Ovary (tissue), 10 donors: ENCODE results near the gene OR13C2. TPM values are rescaled to one million over a fixed set of nuclear protein-coding genes. Genes with fewer than 3 reads are reported as not detected.
"Not testable (repeated sequence)": the region's sequence is repeated elsewhere in the genome, so short reads cannot be mapped to it uniquely, and the experiment has no call there.

ENCODE experiments used
- DNase-seq, 5 donors: peaks; one replicate each; pipeline ENCODE4 v3.0.0-alpha.2; 2019 to 2020
- H3K27ac ChIP-seq, 2 donors: fragments of 200-600 bp; one replicate each; pipeline versions ENCODE4 v1.5.1 to v1.8.0; 2019 to 2022
- H3K27me3 ChIP-seq: fragments of 200-600 bp; one replicate; pipeline ENCODE4 v1.8.0; 2022
- H3K36me3 ChIP-seq: fragments of 200-600 bp; sonication (generic); one replicate; pipeline ENCODE4 v1.5.1; 2019
- H3K4me1 ChIP-seq: one replicate; pipeline ENCODE4 v1.8.1; 2013; ENCODE audit warnings: mild to moderate bottlenecking, moderate library complexity; ENCODE audit not compliant: insufficient read depth
- H3K4me3 ChIP-seq: fragments of 200-600 bp; sonication (generic); one replicate; pipeline ENCODE4 v1.5.1; 2017
- H3K9me3 ChIP-seq, 2 donors: fragments of 200-600 bp in 1 of 2; sonication (generic) in 1 of 2; one replicate each; pipeline versions ENCODE4 v1.5.1 to v1.8.1; 2013 to 2019; ENCODE audit warnings: mild to moderate bottlenecking in 1 of 2, moderate library complexity in 1 of 2
- EP300 ChIP-seq: sonication (generic); formaldehyde crosslinking; IDR thresholded peaks from one replicate; pipeline ENCODE4 v1.6.1; 2017; ENCODE audit warnings: antibody characterized with exemption
- POLR2A ChIP-seq: fragments of 450-650 bp; IDR thresholded peaks from one replicate; pipeline ENCODE4 v1.6.1; 2017; ENCODE audit warnings: antibody characterized with exemption, mild to moderate bottlenecking, moderate library complexity
- WGBS, 3 donors: extraction: QIAGEN DNeasy Blood & Tissue Kit in 1 of 3; methylation state at CpG; one replicate each; pipeline versions ENCODE4 v1.1.5 to v1.1.7; 2013 to 2017; 5-methylcytosine and 5-hydroxymethylcytosine counted together
- intact Hi-C, 4 donors: fragments of 100-400 bp; cut with DNase I; formaldehyde crosslinking; loops; one replicate each; pipeline versions ENCODE4 v1.11.0 to v1.15.1; 2022 to 2023
- long read RNA-seq, 3 donors: library from polyadenylated mRNA in 2 of 3; unstranded in 2 of 3; transcript quantifications; one replicate each; pipeline ENCODE4 v2.0.0 and lab custom pipeline, GENCODE V29; 2021 to 2026
- polyA plus RNA-seq, 2 donors: library from polyadenylated mRNA; stranded (reverse); fragments of 200-250 nt in 1 of 2; fragments of 350-450 nt in 1 of 2; fragmentation: Illumina TruSeq in 1 of 2; extraction: RNeasy Lipid Tissue Mini Kit (QIAGEN cat#74804) in 1 of 2; gene quantifications; one replicate each; pipeline ENCODE4 v1.2.3, GENCODE V29; 2013 to 2014
- total RNA-seq, 7 donors: library from RNA; depleted of rRNA in 2 of 7; stranded (reverse); fragments of >200 nt in 2 of 7; fragmentation: NEBNext Ultra II Directional in 3 of 7; extraction: Animal tissue kit (Norgen Biotek cat#: 25700) in 3 of 7; gene quantifications; one replicate each; pipeline versions ENCODE4 v1.1.0 to v1.2.4, GENCODE V29; 2016 to 2023
- TF ChIP-seq, protein P1 (sequence below), 3 donors: fragments of 450-650 bp in 2 of 3; fragments of 200-600 bp in 1 of 3; IDR thresholded peaks; one replicate each; pipeline versions ENCODE4 v1.5.1 to v1.8.0; 2016 to 2022; ENCODE audit warnings: antibody characterized with exemption in 3 of 3, mild to moderate bottlenecking in 1 of 3
- donor health status: DM: no; HTN: no; CAD: no; lungs with moderate emphysema.
- donor health status: DM: no; HTN: no; CAD: no.
- donor health status: Bipolar disorder and iron deficiency.
- donor health status: DM: yes; HTN: yes; CAD: no.
- donor health status: DM: no; HTN: no; CAD: no.
- donor health status: DM: yes; HTN: yes; CAD: no.

The OR13C2 gene, protein sequence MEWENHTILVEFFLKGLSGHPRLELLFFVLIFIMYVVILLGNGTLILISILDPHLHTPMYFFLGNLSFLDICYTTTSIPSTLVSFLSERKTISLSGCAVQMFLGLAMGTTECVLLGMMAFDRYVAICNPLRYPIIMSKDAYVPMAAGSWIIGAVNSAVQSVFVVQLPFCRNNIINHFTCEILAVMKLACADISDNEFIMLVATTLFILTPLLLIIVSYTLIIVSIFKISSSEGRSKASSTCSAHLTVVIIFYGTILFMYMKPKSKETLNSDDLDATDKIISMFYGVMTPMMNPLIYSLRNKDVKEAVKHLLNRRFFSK
- total RNA-seq (not detected), polyA plus RNA-seq (not detected)
- long read RNA-seq, donor 1, result 0 reads
- long read RNA-seq, donor 2, partial matches to known transcripts, result 0 of 1 reads
- long read RNA-seq, donor 2, other reads (novel, unspliced or antisense), result 0 of 1 reads
- long read RNA-seq, donor 3, result 0 reads

GRCh38 chr9:104605527-104605926, at the start of gene OR13C2:
TSS of gene OR13C2 (minus strand) at chr9:104605627. CDS start at chr9:104605627, 0 bp downstream.
- H3K27me3 ChIP-seq, intact Hi-C loops: not testable (repeated sequence)

GRCh38 chr9:104635456-104635855, 30.0 kb upstream of the OR13C2 start:
- Histone ChIP-seq H3K4me3 (no peak overlapping the region), H3K9me3 (no peaks in the 10 kb centered on the region), H3K4me1 (no peaks in the 10 kb centered on the region), H3K27ac (no peak overlapping the region), H3K36me3 (no peaks in the 10 kb centered on the region), H3K27me3 (no peaks in the 10 kb centered on the region)
- no peak for DNase-seq
- intact Hi-C loops, result no loop called here
- TF ChIP-seq, protein P1, sequence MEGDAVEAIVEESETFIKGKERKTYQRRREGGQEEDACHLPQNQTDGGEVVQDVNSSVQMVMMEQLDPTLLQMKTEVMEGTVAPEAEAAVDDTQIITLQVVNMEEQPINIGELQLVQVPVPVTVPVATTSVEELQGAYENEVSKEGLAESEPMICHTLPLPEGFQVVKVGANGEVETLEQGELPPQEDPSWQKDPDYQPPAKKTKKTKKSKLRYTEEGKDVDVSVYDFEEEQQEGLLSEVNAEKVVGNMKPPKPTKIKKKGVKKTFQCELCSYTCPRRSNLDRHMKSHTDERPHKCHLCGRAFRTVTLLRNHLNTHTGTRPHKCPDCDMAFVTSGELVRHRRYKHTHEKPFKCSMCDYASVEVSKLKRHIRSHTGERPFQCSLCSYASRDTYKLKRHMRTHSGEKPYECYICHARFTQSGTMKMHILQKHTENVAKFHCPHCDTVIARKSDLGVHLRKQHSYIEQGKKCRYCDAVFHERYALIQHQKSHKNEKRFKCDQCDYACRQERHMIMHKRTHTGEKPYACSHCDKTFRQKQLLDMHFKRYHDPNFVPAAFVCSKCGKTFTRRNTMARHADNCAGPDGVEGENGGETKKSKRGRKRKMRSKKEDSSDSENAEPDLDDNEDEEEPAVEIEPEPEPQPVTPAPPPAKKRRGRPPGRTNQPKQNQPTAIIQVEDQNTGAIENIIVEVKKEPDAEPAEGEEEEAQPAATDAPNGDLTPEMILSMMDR (IDR thresholded peaks at IDR 0.05), result no peak
- TF ChIP-seq POLR2A (no peak), EP300 (no peak)

More at GRCh38 chr9:104605527-104605926, at the start of gene OR13C2:
- H3K4me3 ChIP-seq, H3K4me1 ChIP-seq, DNase-seq, H3K9me3 ChIP-seq, H3K27ac ChIP-seq, H3K36me3 ChIP-seq: not testable (repeated sequence)
- WGBS, 3 donors, result 63 to 75% (median 65%) methylated on average over 1 of the region's 1 CpG

DNA sequence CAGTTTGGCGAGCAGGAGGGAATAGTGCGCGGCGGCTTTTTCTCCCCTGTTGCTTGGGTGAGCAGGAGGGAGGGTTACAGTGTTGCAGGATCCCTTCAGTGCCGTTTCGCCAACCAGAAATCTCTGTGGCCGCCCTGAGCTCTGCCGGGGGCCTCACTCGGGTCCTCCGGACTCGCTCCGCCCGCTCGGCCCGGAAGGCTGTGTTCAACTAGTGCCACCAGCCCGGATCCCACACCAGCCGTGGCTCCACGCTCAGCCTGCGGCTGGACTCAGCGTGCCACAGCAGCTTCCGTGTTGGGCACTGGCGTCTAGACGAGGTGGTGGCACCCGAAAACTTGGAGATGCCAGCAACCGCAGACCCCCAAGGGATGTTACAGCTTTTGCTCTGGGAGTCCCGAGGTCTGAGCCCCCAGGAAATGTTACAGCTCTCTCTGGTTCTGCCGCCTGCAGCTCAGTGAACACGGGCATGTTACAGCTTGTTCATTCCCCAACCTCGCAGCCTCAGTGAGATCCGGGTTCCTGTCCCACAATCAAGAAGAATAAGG, 28.6 kb upstream of the OR13C2 start:
- no peaks in the 10 kb centered on the region for H3K4me1 ChIP-seq
- no peak overlapping the region for H3K27ac ChIP-seq
- intact Hi-C loops, result no loop called here
- H3K36me3 ChIP-seq, result no peaks in the 10 kb centered on the region
- 93 to 96% (median 96%) methylated on average over 30 of the region's 30 CpGs for WGBS, 3 donors
- H3K4me3 ChIP-seq, result no peak overlapping the region
- TF ChIP-seq, protein P1 (IDR thresholded peaks at IDR 0.05), result no peak
- no peak for TF ChIP-seq POLR2A
- TF ChIP-seq EP300, result no peak
- no peaks in the 10 kb centered on the region for H3K9me3 ChIP-seq
- peak in 1 of 5 donors; percentile 7 for DNase-seq
- H3K27me3 ChIP-seq, result no peaks in the 10 kb centered on the region

DNA sequence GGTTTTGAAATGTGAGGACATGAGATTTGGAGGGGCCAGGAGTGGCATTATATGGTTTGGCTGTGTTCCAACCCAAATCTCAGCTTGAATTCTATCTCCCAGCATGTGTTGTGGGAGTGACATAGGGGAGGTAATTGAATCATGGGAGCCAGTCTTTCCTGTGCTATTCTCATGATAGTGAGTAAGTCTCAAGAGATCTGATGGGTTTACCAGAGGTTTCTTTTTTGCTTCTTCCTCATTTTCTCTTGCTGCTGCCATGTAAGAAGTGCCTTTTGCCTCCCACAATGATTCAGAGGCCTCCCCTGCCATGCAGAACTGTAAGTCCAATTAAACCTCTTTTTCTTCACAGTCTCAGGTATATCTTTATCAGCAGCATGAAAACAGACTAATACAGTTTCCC, 20.5 kb upstream of the OR13C2 start:
- H3K4me1 ChIP-seq, H3K36me3 ChIP-seq, DNase-seq, intact Hi-C loops, H3K27me3 ChIP-seq, H3K9me3 ChIP-seq, H3K4me3 ChIP-seq, H3K27ac ChIP-seq: not testable (repeated sequence)

DNA sequence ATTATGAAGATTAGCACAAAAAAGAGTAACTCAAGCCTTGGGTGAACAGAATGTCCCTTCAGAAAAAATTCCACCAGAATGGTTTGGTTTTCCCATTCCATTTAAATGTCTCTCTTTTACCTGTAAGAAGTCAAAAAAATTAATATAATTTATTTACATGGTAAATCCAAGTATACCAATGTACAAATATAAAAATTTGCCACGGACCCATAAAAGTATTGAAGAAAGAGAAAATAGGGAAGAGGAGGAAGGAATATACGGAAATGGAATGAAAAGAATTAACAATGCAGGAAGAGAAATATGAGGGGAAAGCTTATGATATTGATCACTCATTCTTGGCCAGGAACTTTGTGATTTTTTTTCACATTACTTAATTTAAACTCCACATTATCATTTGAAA, 12.7 kb upstream of the OR13C2 start, which contains the start of gene OR13C9:
Gene OR13C9 (minus strand): TSS at position 101 of the 400 bp plus-strand sequence. CDS start 0 bp downstream, at position 101.
- Histone ChIP-seq H3K9me3 (no peaks in the 10 kb centered on the region), H3K27me3 (no peaks in the 10 kb centered on the region), H3K4me3 (no peak within 1 kb of the TSS), H3K36me3 (no peaks in the 10 kb centered on the region), H3K27ac (no peak within 1 kb of the TSS), H3K4me1 (no peaks in the 10 kb centered on the region)
- TF ChIP-seq POLR2A, result no peak
- TF ChIP-seq, protein P1 (IDR thresholded peaks at IDR 0.05), result no peak
- TF ChIP-seq EP300, result no peak
- intact Hi-C loops, result no loop called here
- DNase-seq, result no peak
- whole genome bisulfite sequencing, 3 donors, result 57 to 73% (median 72%) methylated on average over 2 of the region's 2 CpGs
